ENCODE measurements around the gene SLC10A7.

DNA sequence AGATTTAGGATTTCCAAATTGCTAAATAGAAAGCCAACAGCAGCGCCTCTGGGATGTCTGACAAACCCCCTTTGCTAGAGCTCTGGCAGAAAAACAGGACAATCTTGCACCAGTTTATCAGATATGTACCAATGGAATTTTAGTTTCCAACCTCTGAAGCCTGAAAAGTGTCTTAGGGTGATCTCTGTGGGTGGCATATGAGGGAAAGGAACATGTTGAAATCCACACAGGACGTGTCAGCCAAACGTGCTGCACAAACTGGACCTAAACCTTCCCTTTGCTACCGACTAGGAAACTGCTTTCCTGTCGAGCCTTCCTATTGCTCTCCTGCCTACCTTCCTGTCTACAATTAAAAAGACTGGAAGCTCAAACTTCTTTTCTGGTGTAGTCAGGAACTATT lies 253.9 kb downstream of the SLC10A7 start:
- TF ChIP-seq POLR2A (IDR thresholded peaks at IDR 0.05; ENCODE audit: low read depth, low read length) (no peak), RFX5 (IDR thresholded peaks at IDR 0.05; ENCODE audit: low read depth, low read length) (no peak), RAD21 (IDR thresholded peaks at IDR 0.05; ENCODE audit: low read length) (no peak), MXI1 (IDR thresholded peaks at IDR 0.05; ENCODE audit: borderline replicate concordance, low read depth, low read length) (no peak), SMC3 (IDR thresholded peaks at IDR 0.05; ENCODE audit: low read depth, low read length) (no peak), NFE2L2 (IDR thresholded peaks at IDR 0.05; ENCODE audit: low read depth, low read length) (no peak), BHLHE40 (IDR thresholded peaks at IDR 0.05; ENCODE audit: low read depth, low read length) (no peak), CEBPB (IDR thresholded peaks at IDR 0.05; ENCODE audit: low read depth, low read length) (no peak), FOS (IDR thresholded peaks at IDR 0.05; ENCODE audit: low read depth, low read length) (no peak), CHD1 (IDR thresholded peaks at IDR 0.05; ENCODE audit: low read depth, low read length) (no peak)
- TF ChIP-seq, protein P1, sequence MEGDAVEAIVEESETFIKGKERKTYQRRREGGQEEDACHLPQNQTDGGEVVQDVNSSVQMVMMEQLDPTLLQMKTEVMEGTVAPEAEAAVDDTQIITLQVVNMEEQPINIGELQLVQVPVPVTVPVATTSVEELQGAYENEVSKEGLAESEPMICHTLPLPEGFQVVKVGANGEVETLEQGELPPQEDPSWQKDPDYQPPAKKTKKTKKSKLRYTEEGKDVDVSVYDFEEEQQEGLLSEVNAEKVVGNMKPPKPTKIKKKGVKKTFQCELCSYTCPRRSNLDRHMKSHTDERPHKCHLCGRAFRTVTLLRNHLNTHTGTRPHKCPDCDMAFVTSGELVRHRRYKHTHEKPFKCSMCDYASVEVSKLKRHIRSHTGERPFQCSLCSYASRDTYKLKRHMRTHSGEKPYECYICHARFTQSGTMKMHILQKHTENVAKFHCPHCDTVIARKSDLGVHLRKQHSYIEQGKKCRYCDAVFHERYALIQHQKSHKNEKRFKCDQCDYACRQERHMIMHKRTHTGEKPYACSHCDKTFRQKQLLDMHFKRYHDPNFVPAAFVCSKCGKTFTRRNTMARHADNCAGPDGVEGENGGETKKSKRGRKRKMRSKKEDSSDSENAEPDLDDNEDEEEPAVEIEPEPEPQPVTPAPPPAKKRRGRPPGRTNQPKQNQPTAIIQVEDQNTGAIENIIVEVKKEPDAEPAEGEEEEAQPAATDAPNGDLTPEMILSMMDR (conservative IDR thresholded peaks at IDR 0.05; ENCODE audit: low read depth, low read length): no peak
- TF ChIP-seq, protein P2, sequence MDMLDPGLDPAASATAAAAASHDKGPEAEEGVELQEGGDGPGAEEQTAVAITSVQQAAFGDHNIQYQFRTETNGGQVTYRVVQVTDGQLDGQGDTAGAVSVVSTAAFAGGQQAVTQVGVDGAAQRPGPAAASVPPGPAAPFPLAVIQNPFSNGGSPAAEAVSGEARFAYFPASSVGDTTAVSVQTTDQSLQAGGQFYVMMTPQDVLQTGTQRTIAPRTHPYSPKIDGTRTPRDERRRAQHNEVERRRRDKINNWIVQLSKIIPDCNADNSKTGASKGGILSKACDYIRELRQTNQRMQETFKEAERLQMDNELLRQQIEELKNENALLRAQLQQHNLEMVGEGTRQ (IDR thresholded peaks at IDR 0.05; ENCODE audit: low read depth, low read length): no peak
- TF ChIP-seq, protein P3, sequence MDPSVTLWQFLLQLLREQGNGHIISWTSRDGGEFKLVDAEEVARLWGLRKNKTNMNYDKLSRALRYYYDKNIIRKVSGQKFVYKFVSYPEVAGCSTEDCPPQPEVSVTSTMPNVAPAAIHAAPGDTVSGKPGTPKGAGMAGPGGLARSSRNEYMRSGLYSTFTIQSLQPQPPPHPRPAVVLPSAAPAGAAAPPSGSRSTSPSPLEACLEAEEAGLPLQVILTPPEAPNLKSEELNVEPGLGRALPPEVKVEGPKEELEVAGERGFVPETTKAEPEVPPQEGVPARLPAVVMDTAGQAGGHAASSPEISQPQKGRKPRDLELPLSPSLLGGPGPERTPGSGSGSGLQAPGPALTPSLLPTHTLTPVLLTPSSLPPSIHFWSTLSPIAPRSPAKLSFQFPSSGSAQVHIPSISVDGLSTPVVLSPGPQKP (IDR thresholded peaks at IDR 0.05; ENCODE audit: borderline replicate concordance, low read depth, low read length): no peak
